ENCODE data around the gene CES4A. TPM values are rescaled to one million over a fixed set of nuclear protein-coding genes. Genes with fewer than 3 reads are reported as not detected.

Gene CES4A
- total and polyA plus RNA-seq, 2 of the 13 experiments (the other 11 are each of a cell fraction or from before 2014, with no cell fraction given): 0.09 to 0.17 TPM

- TF ChIP-seq PAWR (CRISPR knock-in tag; IDR thresholded peaks at IDR 0.05; ENCODE audit: borderline replicate concordance): no peak
- TF ChIP-seq ZNF121 (CRISPR knock-in tag; IDR thresholded peaks at IDR 0.05): peak; percentile 8; the same call in 1 of the 2 replicates
- TF ChIP-seq NR0B2 (CRISPR knock-in tag; IDR thresholded peaks at IDR 0.05): peak; percentile 44; the same call in 1 of the 2 replicates
- no peak; the same call in 1 of the 2 replicates for TF ChIP-seq ZBTB38 (CRISPR knock-in tag; IDR thresholded peaks at IDR 0.05)
- TF ChIP-seq ZNF441 (CRISPR knock-in tag; IDR thresholded peaks at IDR 0.05; ENCODE audit: borderline replicate concordance): 0 out of 2 replicates have a peak, but pooled peaks have one; percentile 69
- no peak for TF ChIP-seq ZNF234 (CRISPR knock-in tag; conservative IDR thresholded peaks at IDR 0.05)
- TF ChIP-seq ZNF746 (CRISPR knock-in tag; IDR thresholded peaks at IDR 0.05): no peak
- no peak for TF ChIP-seq ZNF20 (CRISPR knock-in tag; IDR thresholded peaks at IDR 0.05)
- TF ChIP-seq, protein P1, sequence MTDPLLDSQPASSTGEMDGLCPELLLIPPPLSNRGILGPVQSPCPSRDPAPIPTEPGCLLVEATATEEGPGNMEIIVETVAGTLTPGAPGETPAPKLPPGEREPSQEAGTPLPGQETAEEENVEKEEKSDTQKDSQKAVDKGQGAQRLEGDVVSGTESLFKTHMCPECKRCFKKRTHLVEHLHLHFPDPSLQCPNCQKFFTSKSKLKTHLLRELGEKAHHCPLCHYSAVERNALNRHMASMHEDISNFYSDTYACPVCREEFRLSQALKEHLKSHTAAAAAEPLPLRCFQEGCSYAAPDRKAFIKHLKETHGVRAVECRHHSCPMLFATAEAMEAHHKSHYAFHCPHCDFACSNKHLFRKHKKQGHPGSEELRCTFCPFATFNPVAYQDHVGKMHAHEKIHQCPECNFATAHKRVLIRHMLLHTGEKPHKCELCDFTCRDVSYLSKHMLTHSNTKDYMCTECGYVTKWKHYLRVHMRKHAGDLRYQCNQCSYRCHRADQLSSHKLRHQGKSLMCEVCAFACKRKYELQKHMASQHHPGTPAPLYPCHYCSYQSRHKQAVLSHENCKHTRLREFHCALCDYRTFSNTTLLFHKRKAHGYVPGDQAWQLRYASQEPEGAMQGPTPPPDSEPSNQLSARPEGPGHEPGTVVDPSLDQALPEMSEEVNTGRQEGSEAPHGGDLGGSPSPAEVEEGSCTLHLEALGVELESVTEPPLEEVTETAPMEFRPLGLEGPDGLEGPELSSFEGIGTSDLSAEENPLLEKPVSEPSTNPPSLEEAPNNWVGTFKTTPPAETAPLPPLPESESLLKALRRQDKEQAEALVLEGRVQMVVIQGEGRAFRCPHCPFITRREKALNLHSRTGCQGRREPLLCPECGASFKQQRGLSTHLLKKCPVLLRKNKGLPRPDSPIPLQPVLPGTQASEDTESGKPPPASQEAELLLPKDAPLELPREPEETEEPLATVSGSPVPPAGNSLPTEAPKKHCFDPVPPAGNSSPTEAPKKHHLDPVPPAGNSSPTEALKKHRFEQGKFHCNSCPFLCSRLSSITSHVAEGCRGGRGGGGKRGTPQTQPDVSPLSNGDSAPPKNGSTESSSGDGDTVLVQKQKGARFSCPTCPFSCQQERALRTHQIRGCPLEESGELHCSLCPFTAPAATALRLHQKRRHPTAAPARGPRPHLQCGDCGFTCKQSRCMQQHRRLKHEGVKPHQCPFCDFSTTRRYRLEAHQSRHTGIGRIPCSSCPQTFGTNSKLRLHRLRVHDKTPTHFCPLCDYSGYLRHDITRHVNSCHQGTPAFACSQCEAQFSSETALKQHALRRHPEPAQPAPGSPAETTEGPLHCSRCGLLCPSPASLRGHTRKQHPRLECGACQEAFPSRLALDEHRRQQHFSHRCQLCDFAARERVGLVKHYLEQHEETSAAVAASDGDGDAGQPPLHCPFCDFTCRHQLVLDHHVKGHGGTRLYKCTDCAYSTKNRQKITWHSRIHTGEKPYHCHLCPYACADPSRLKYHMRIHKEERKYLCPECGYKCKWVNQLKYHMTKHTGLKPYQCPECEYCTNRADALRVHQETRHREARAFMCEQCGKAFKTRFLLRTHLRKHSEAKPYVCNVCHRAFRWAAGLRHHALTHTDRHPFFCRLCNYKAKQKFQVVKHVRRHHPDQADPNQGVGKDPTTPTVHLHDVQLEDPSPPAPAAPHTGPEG (CRISPR knock-in tag; IDR thresholded peaks at IDR 0.05): peak; percentile 99
- TF ChIP-seq, protein P2, sequence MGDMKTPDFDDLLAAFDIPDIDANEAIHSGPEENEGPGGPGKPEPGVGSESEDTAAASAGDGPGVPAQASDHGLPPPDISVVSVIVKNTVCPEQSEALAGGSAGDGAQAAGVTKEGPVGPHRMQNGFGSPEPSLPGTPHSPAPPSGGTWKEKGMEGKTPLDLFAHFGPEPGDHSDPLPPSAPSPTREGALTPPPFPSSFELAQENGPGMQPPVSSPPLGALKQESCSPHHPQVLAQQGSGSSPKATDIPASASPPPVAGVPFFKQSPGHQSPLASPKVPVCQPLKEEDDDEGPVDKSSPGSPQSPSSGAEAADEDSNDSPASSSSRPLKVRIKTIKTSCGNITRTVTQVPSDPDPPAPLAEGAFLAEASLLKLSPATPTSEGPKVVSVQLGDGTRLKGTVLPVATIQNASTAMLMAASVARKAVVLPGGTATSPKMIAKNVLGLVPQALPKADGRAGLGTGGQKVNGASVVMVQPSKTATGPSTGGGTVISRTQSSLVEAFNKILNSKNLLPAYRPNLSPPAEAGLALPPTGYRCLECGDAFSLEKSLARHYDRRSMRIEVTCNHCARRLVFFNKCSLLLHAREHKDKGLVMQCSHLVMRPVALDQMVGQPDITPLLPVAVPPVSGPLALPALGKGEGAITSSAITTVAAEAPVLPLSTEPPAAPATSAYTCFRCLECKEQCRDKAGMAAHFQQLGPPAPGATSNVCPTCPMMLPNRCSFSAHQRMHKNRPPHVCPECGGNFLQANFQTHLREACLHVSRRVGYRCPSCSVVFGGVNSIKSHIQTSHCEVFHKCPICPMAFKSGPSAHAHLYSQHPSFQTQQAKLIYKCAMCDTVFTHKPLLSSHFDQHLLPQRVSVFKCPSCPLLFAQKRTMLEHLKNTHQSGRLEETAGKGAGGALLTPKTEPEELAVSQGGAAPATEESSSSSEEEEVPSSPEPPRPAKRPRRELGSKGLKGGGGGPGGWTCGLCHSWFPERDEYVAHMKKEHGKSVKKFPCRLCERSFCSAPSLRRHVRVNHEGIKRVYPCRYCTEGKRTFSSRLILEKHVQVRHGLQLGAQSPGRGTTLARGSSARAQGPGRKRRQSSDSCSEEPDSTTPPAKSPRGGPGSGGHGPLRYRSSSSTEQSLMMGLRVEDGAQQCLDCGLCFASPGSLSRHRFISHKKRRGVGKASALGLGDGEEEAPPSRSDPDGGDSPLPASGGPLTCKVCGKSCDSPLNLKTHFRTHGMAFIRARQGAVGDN (CRISPR knock-in tag; IDR thresholded peaks at IDR 0.05): peak; percentile 76
- TF ChIP-seq ZNF484 (CRISPR knock-in tag; IDR thresholded peaks at IDR 0.05; ENCODE audit: borderline replicate concordance, low read depth): no peak
- TF ChIP-seq RXRB (CRISPR knock-in tag; IDR thresholded peaks at IDR 0.05; ENCODE audit: borderline replicate concordance): no peak
- TF ChIP-seq NONO (IDR thresholded peaks at IDR 0.05): no peak
- TF ChIP-seq NONO (CRISPR knock-in tag; conservative IDR thresholded peaks at IDR 0.05): no peak; the same call in 1 of the 2 replicates
- TF ChIP-seq CCDC6 (CRISPR knock-in tag; IDR thresholded peaks at IDR 0.05): peak; percentile 64
- no peak for TF ChIP-seq SOX5 (CRISPR knock-in tag; IDR thresholded peaks at IDR 0.05; ENCODE audit: borderline replicate concordance)
- TF ChIP-seq ZSCAN20 (CRISPR knock-in tag; IDR thresholded peaks at IDR 0.05; ENCODE audit: borderline replicate concordance): 0 out of 2 replicates have a peak, but pooled peaks have one; percentile 41
- no peak for TF ChIP-seq SIN3B (IDR thresholded peaks at IDR 0.05; ENCODE audit: low read length)
Observed at GRCh38 chr16:67029254-67030096, 41.1 kb downstream of the CES4A start (continued).
